Neural progenitor cell (in vitro differentiated cells): ENCODE measurements around the gene NR2F1-AS1. TPM values are rescaled to one million over a fixed set of nuclear protein-coding genes. Genes with fewer than 3 reads are reported as not detected.

Experiments used
- DNase-seq: peaks from one replicate; pipeline ENCODE4 v3.0.0-alpha.2; 2016; ENCODE audit warnings: low spot score
- H2AFZ ChIP-seq: fragments of 200-600 bp; sonication (generic); replicated peaks from 2 replicates; pipeline ENCODE4 v1.6.1; 2016; ENCODE audit warnings: antibody characterized with exemption
- H3F3A ChIP-seq: fragments of 200-600 bp; sonication (generic); 2 replicates; pipeline ENCODE4 v1.6.1; 2016; ENCODE audit warnings: antibody characterized with exemption, low read depth
- H3K27ac ChIP-seq: fragments of 200-600 bp; sonication (generic); 2 replicates; pipeline ENCODE4 v1.5.1; 2016; ENCODE audit warnings: mild to moderate bottlenecking
- H3K27me3 ChIP-seq: fragments of 200-600 bp; sonication (generic); 2 replicates; pipeline ENCODE4 v1.6.1; 2016; ENCODE audit warnings: mild to moderate bottlenecking, moderate library complexity
- H3K36me3 ChIP-seq: fragments of 200-600 bp; sonication (generic); 2 replicates; pipeline ENCODE4 v1.5.1; 2016
- H3K4me1 ChIP-seq: fragments of 200-600 bp; sonication (generic); 2 replicates; pipeline ENCODE4 v1.6.1; 2016; ENCODE audit warnings: mixed run types
- H3K4me2 ChIP-seq: fragments of 200-600 bp; sonication (generic); 2 replicates; pipeline ENCODE4 v1.6.1; 2016
- H3K4me3 ChIP-seq: fragments of 200-600 bp; sonication (generic); 2 replicates; pipeline ENCODE4 v1.5.1; 2016
- H3K79me2 ChIP-seq: fragments of 200-600 bp; sonication (generic); 2 replicates; pipeline ENCODE4 v1.6.1; 2016; ENCODE audit warnings: low read depth
- H3K9ac ChIP-seq: fragments of 200-600 bp; sonication (generic); 2 replicates; pipeline ENCODE4 v1.6.1; 2016
- H3K9me3 ChIP-seq: fragments of 200-600 bp; sonication (generic); 2 replicates; pipeline ENCODE4 v1.5.1; 2016; ENCODE audit warnings: low read depth
- H4K20me1 ChIP-seq: fragments of 200-600 bp; sonication (generic); 2 replicates; pipeline ENCODE4 v1.6.1; 2016; ENCODE audit warnings: low read depth
- H3K27ac Mint-ChIP-seq: 3 replicates; pipeline ENCODE4 v1.8.0; 2021; ENCODE audit warnings: mixed read lengths
- H3K27me3 Mint-ChIP-seq: 2 replicates; pipeline ENCODE4 v1.8.0; 2022; ENCODE audit warnings: low read depth, mild to moderate bottlenecking, inconsistent platforms, moderate library complexity, mixed read lengths; ENCODE audit not compliant: insufficient read depth
- H3K36me3 Mint-ChIP-seq: 3 replicates; pipeline ENCODE4 v1.8.0; 2021; ENCODE audit warnings: mixed read lengths
- H3K4me1 Mint-ChIP-seq: 3 replicates; pipeline ENCODE4 v1.8.0; 2021; ENCODE audit warnings: mixed read lengths
- H3K4me3 Mint-ChIP-seq: 3 replicates; pipeline ENCODE4 v1.8.0; 2021; ENCODE audit warnings: mild to moderate bottlenecking, moderate library complexity, mixed read lengths
- H3K9me3 Mint-ChIP-seq: 3 replicates; pipeline ENCODE4 v1.8.0; 2020; ENCODE audit warnings: mixed read lengths
- EZH2 ChIP-seq: fragments of 200-600 bp; sonication (generic); IDR thresholded peaks from 2 replicates; pipeline ENCODE4 v1.6.1; 2017; ENCODE audit warnings: antibody characterized with exemption, mild to moderate bottlenecking, moderate library complexity
- EZH2phosphoT487 ChIP-seq: fragments of 200-600 bp; sonication (generic); IDR thresholded peaks from 2 replicates; pipeline ENCODE4 v1.6.1; 2017; ENCODE audit warnings: antibody characterized with exemption
- total RNA-seq: library from RNA; depleted of rRNA; stranded (reverse); fragments of >200 nt; gene quantifications from 2 replicates; pipeline ENCODE4 v1.2.3, GENCODE V29; 2015; ENCODE audit warnings: low replicate concordance
- TF ChIP-seq, protein P1 (sequence below): fragments of 200-600 bp; sonication (generic); IDR thresholded peaks from 2 replicates; pipeline ENCODE4 v1.5.1; 2017; ENCODE audit warnings: antibody characterized with exemption, mild to moderate bottlenecking

The NR2F1-AS1 gene
- total RNA-seq, 1 donor from 2014 or later: 9.3 TPM

DNA sequence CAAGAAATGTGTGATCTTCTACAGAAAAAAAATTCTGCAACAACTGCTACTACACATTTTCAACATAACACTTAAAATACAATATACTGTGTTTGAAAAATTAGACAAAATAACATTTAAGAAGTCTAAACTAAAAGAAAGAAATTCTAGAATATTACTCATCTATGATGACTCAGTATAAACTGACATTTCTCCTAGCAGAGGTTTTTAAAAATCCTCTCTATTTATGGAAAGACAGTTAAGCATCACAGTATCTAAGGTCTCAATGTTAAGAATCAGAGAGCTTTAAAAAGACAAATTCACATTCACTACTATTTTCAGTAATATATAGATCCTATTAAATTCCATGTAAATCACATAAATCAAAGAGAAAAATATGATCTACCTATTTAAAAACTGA is 61.3 kb downstream of the NR2F1-AS1 start:
- no peak overlapping the region for H3K27ac ChIP-seq
- H3K4me1 ChIP-seq: no peaks in the 10 kb centered on the region
- H2AFZ ChIP-seq: no peak overlapping the region
- H3K79me2 ChIP-seq: no peaks in the 10 kb centered on the region
- H3K4me3 Mint-ChIP-seq: no peak overlapping the region
- H3F3A ChIP-seq: no peaks in the 10 kb centered on the region
- H3K4me1 Mint-ChIP-seq: no peaks in the 10 kb centered on the region
- H3K36me3 ChIP-seq: peaks cover 3% of the 10 kb centered on the region
- H3K9me3 ChIP-seq: peaks cover 7% of the 10 kb centered on the region
- DNase-seq: no peak
- H3K27me3 ChIP-seq: no peaks in the 10 kb centered on the region
- H3K36me3 Mint-ChIP-seq: peaks cover 40% of the 10 kb centered on the region
- no peak overlapping the region for H3K27ac Mint-ChIP-seq
- no peaks in the 10 kb centered on the region for H3K27me3 Mint-ChIP-seq
- H3K9ac ChIP-seq: no peak overlapping the region
- H4K20me1 ChIP-seq: no peaks in the 10 kb centered on the region
- H3K4me2 ChIP-seq: no peak overlapping the region
- no peak for TF ChIP-seq EZH2phosphoT487
- TF ChIP-seq EZH2: no peak
- TF ChIP-seq, protein P1, sequence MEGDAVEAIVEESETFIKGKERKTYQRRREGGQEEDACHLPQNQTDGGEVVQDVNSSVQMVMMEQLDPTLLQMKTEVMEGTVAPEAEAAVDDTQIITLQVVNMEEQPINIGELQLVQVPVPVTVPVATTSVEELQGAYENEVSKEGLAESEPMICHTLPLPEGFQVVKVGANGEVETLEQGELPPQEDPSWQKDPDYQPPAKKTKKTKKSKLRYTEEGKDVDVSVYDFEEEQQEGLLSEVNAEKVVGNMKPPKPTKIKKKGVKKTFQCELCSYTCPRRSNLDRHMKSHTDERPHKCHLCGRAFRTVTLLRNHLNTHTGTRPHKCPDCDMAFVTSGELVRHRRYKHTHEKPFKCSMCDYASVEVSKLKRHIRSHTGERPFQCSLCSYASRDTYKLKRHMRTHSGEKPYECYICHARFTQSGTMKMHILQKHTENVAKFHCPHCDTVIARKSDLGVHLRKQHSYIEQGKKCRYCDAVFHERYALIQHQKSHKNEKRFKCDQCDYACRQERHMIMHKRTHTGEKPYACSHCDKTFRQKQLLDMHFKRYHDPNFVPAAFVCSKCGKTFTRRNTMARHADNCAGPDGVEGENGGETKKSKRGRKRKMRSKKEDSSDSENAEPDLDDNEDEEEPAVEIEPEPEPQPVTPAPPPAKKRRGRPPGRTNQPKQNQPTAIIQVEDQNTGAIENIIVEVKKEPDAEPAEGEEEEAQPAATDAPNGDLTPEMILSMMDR: no peak
- peaks cover 29% of the 10 kb centered on the region for H3K9me3 Mint-ChIP-seq
- no peak overlapping the region for H3K4me3 ChIP-seq

DNA sequence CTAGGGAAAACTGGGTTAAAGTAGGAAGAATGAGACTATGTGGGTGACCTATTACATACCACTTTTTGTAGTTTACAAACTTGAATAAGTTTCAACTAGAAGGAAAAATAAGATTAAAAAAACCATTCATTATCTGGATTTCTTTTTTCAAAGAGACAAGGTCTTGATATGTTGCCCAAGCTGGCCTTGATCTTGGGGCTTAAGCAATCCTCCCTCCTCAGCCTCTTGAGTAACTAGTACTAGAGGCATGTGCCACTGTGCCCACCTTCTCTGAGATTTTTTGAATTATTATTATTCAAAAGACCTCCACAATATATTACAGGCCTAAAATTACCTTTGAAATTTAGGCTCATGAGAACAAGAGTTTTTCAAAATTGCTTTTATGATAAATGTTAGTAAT is 63.2 kb downstream of the NR2F1-AS1 start:
- no peak overlapping the region for H2AFZ ChIP-seq
- H3K9me3 ChIP-seq: peaks cover 7% of the 10 kb centered on the region
- H3K9ac ChIP-seq: no peak overlapping the region
- TF ChIP-seq EZH2phosphoT487 (no peak), EZH2 (no peak)
- TF ChIP-seq, protein P1: no peak
- Mint-ChIP-seq H3K27me3 (peaks cover 3% of the 10 kb centered on the region), H3K9me3 (peaks cover 14% of the 10 kb centered on the region), H3K27ac (no peak overlapping the region), H3K36me3 (peaks cover 26% of the 10 kb centered on the region), H3K4me3 (no peak overlapping the region), H3K4me1 (no peaks in the 10 kb centered on the region)
- no peak overlapping the region for H3K4me2 ChIP-seq
- peaks cover 3% of the 10 kb centered on the region for H3K36me3 ChIP-seq
- no peaks in the 10 kb centered on the region for H4K20me1 ChIP-seq
- no peaks in the 10 kb centered on the region for H3K79me2 ChIP-seq
- H3K4me3 ChIP-seq: no peak overlapping the region
- H3K4me1 ChIP-seq: no peaks in the 10 kb centered on the region
- DNase-seq: no peak
- H3F3A ChIP-seq: no peaks in the 10 kb centered on the region
- H3K27ac ChIP-seq: no peak overlapping the region
- H3K27me3 ChIP-seq: no peaks in the 10 kb centered on the region

DNA sequence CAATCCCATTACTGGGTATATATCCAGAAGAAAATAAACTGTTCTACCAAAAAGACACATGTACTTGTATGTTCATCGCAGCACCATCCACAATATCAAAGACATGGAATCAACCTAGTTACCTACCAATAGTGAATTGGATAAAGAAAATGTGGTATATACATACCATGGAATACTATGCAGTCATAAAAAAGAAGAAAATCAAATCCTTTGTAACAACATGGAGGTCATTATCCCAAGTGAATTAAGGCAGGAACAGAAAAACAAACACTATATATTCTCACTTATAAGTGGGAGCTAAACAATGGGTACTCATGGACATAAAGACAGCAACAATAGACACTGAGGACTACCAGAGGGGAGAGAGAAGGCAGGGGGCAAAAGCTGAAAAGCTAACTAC is 67.7 kb downstream of the NR2F1-AS1 start:
- Histone ChIP-seq H3K9me3 (no peaks in the 10 kb centered on the region), H3K4me2 (no peak overlapping the region), H3K27ac (no peak overlapping the region), H3K4me1 (peaks cover 7% of the 10 kb centered on the region), H2AFZ (no peak overlapping the region), H3F3A (no peaks in the 10 kb centered on the region), H4K20me1 (no peaks in the 10 kb centered on the region), H3K4me3 (no peak overlapping the region), H3K36me3 (no peaks in the 10 kb centered on the region), H3K9ac (no peak overlapping the region), H3K27me3 (no peaks in the 10 kb centered on the region), H3K79me2 (no peaks in the 10 kb centered on the region)
- Mint-ChIP-seq H3K27ac (no peak overlapping the region), H3K4me1 (peaks cover 2% of the 10 kb centered on the region), H3K4me3 (no peak overlapping the region), H3K27me3 (peaks cover 3% of the 10 kb centered on the region), H3K36me3 (peaks cover 10% of the 10 kb centered on the region), H3K9me3 (no peaks in the 10 kb centered on the region)
- no peak for DNase-seq
- TF ChIP-seq, protein P1: no peak
- TF ChIP-seq EZH2 (no peak), EZH2phosphoT487 (no peak)
